Keratinocyte (primary cell): ENCODE data around the gene CDC20B.

ENCODE experiments used
- EZH2 ChIP-seq: IDR thresholded peaks from one replicate; pipeline ENCODE4 v1.6.1; 2012; ENCODE audit warnings: inconsistent platforms, mild to moderate bottlenecking, low read length, moderate library complexity
- TF ChIP-seq, protein P1 (sequence below), 3 experiments: IDR thresholded peaks in 1 of 3; conservative IDR thresholded peaks in 1 of 3; optimal IDR thresholded peaks in 1 of 3; 2 replicates in 2 of 3; 3 replicates in 1 of 3; pipeline versions ENCODE3 to v1.5.1; 2011; ENCODE audit warnings: low read length in 3 of 3, mild to moderate bottlenecking in 3 of 3, moderate library complexity in 2 of 3, control low read depth in 1 of 3, inconsistent platforms in 1 of 3; ENCODE audit not compliant: insufficient read depth in 2 of 3; ENCODE audit errors: extremely low read depth in 1 of 3

DNA sequence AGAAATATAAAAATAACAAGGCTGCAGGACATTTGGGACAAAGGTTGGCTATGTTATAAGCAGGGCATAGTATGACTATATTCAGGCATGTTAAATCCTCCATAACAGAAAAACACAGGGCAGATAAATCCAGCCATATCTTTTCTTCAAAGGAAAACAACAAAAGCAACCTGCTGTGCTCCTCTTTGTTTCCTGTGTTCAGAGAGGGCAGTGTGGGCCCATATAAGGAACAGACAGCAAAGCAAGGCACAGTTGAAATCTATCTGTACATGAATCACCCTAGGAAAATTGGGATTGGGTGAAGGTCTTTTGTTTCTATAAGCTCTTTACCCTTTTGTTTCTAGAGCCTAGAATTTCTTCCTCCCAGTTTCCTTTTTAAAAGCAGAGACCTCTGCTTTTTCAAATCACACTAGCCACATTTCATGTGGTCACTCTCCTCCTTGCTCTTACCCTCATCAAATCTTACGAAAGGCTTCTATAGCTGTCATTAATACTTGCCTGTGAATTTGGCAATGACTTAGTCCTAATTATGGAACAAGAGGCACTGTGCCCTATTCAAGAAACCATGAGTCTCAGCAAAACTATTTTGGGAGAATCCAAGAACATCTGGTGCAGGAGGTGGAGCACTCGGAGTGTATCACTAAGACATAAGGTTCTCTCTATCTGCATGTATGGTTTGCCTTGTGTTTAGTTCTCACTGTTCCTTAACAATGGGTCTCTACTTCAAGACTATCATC is 68.8 kb downstream of the CDC20B start:
- TF ChIP-seq, protein P1, sequence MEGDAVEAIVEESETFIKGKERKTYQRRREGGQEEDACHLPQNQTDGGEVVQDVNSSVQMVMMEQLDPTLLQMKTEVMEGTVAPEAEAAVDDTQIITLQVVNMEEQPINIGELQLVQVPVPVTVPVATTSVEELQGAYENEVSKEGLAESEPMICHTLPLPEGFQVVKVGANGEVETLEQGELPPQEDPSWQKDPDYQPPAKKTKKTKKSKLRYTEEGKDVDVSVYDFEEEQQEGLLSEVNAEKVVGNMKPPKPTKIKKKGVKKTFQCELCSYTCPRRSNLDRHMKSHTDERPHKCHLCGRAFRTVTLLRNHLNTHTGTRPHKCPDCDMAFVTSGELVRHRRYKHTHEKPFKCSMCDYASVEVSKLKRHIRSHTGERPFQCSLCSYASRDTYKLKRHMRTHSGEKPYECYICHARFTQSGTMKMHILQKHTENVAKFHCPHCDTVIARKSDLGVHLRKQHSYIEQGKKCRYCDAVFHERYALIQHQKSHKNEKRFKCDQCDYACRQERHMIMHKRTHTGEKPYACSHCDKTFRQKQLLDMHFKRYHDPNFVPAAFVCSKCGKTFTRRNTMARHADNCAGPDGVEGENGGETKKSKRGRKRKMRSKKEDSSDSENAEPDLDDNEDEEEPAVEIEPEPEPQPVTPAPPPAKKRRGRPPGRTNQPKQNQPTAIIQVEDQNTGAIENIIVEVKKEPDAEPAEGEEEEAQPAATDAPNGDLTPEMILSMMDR (optimal IDR thresholded peaks at IDR 0.05 in 1 of 3, IDR thresholded peaks at IDR 0.05 in 1 of 3, conservative IDR thresholded peaks at IDR 0.05 in 1 of 3; ENCODE audit: extremely low read depth in 1 of 3, insufficient read depth in 2 of 3, low read length in 3 of 3) = no peak
- no peak for TF ChIP-seq EZH2
